Spinal cord (tissue), 10 donors: Measurements from ENCODE around the gene MRE11. TPM values are rescaled to one million over a fixed set of nuclear protein-coding genes. Genes with fewer than 3 reads are reported as not detected.

Source experiments
- DNase-seq, 6 donors: peaks; one replicate each; pipeline versions ENCODE4 v3.0.0 to v3.0.0-alpha.2; 2013 to 2015; ENCODE audit warnings: low spot score in 6 of 6, low read depth in 4 of 6
- H3K27ac ChIP-seq: one replicate; pipeline ENCODE4 v1.5.1; 2013; ENCODE audit warnings: low read depth, low read length, control low read depth
- H3K27me3 ChIP-seq: one replicate; pipeline ENCODE4 v1.6.1; 2013; ENCODE audit warnings: low read length; ENCODE audit not compliant: control insufficient read depth, insufficient read depth
- H3K36me3 ChIP-seq: one replicate; pipeline ENCODE4 v1.6.1; 2013; ENCODE audit warnings: low read length; ENCODE audit not compliant: control insufficient read depth, insufficient read depth
- H3K4me1 ChIP-seq: one replicate; pipeline ENCODE4 v1.6.1; 2013; ENCODE audit warnings: low read length; ENCODE audit not compliant: control insufficient read depth, insufficient read depth
- H3K4me3 ChIP-seq: one replicate; pipeline ENCODE4 v1.5.1; 2013; ENCODE audit warnings: low read depth, low read length, control low read depth
- H3K9me3 ChIP-seq: one replicate; pipeline ENCODE4 v1.6.1; 2013; ENCODE audit warnings: low read length; ENCODE audit not compliant: control insufficient read depth, insufficient read depth
- WGBS: methylation state at CpG from one replicate; pipeline ENCODE4 v1.1.5; 2013; ENCODE audit warnings: missing lambda C conversion rate; ENCODE audit not compliant: insufficient coverage; 5-methylcytosine and 5-hydroxymethylcytosine counted together
- polyA plus RNA-seq, 2 donors: library from polyadenylated mRNA; unstranded; fragments of 120-200 nt; gene quantifications; one replicate each; pipeline ENCODE4 v1.2.1, GENCODE V29; 2013; ENCODE audit not compliant: insufficient read length in 2 of 2
- total RNA-seq, 2 donors: library from RNA; depleted of rRNA in 1 of 2; stranded (reverse); fragments of 120-200 nt in 1 of 2; fragments of >200 nt in 1 of 2; gene quantifications; one replicate each; pipeline versions ENCODE4 v1.2.3 to v1.2.4, GENCODE V29; 2013 to 2014
- donor health status: healthy.

Gene MRE11
- total and polyA plus RNA-seq, 4 donors = 10.6 to 26.5 (median 19.3) TPM

- no peak overlapping the region for H3K27ac ChIP-seq
- H3K36me3 ChIP-seq = no peaks in the 10 kb centered on the region
- no peak overlapping the region for H3K4me3 ChIP-seq
- DNase-seq = no peak
- H3K9me3 ChIP-seq = no peaks in the 10 kb centered on the region
- no CpG with 5 or more reads among the region's 2 CpGs for WGBS
- no peaks in the 10 kb centered on the region for H3K27me3 ChIP-seq
- H3K4me1 ChIP-seq = no peaks in the 10 kb centered on the region
These were observed 44.2 kb downstream of the MRE11 start for GRCh38 chr11:94449437-94449836.

DNA sequence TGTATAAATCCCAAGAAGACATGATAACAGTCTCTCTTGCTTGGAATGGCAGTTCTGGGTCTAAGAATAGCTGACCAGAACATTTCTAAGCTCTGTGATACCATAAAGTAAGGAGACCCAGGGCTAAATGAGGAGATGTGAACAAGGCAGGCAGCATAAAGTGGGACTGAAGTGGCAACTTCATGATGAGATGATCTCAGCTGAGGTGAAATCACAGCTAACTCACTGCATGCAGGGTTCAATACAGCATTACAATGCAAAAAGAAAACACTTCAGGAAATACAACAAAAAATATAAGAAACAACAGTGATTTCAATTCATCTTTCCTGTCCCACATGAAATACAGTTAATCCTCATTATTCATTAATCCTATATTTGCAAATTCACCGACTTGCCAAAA is 44.6 kb downstream of the MRE11 start:
- Histone ChIP-seq H3K27ac (no peak overlapping the region), H3K9me3 (no peaks in the 10 kb centered on the region), H3K4me3 (no peak overlapping the region), H3K4me1 (no peaks in the 10 kb centered on the region), H3K36me3 (peaks cover under 1% of the 10 kb centered on the region), H3K27me3 (no peaks in the 10 kb centered on the region)
- no CpG with 5 or more reads among the region's 1 CpG for WGBS
- no peak for DNase-seq

GRCh38 chr11:94447149-94447548 is 46.5 kb downstream of the MRE11 start:
- no peak for DNase-seq
- no peaks in the 10 kb centered on the region for H3K27me3 ChIP-seq
- WGBS = 68% methylated on average over 3 of the region's 4 CpGs
- no peak overlapping the region for H3K4me3 ChIP-seq
- H3K4me1 ChIP-seq = no peaks in the 10 kb centered on the region
- H3K36me3 ChIP-seq = peaks cover 4% of the 10 kb centered on the region
- H3K9me3 ChIP-seq = no peaks in the 10 kb centered on the region
- no peak overlapping the region for H3K27ac ChIP-seq

DNA sequence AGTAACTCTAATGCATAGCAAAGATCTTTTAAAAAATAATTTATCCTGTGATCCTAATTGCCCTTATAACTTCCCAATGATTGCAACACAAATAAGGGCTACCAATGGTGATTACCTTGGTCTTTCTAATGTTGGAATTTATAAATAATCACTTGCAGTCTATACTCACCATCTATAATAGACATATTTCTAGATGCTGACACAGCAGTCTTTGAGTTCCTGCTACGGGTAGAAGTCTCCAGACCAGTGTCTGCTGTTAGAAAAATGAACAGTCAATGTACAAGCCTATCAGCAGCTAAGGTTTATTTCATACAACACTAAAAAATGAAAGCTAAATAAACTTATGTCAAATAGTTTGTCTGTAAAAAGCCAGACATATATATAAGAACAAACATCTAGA is 48.0 kb downstream of the MRE11 start:
- no peak for DNase-seq
- Histone ChIP-seq H3K36me3 (peaks cover 4% of the 10 kb centered on the region), H3K27me3 (no peaks in the 10 kb centered on the region), H3K4me3 (no peak overlapping the region), H3K27ac (no peak overlapping the region), H3K4me1 (no peaks in the 10 kb centered on the region), H3K9me3 (no peaks in the 10 kb centered on the region)
- WGBS = no CpG with 5 or more reads among the region's 1 CpG

DNA sequence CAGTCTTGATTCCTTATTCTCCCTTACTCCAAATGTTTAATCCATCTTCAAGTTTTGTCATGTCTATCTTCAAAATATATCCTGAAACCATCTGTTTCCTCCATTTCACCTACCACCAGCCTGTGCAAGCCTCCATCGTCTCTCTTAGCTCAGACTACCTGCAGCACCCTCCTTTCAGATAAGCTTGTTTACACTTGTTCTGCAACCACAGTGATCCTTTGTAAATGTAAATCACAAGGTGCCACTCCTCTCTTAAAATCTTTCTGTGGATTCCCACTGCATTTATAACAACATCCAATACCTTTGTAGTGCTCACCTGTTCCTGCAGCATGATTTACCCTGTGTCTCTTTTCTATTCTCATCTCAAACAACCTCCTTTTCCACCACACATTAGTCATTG is 60.6 kb downstream of the MRE11 start:
- Histone ChIP-seq H3K27me3 (no peaks in the 10 kb centered on the region), H3K4me3 (no peak overlapping the region), H3K27ac (no peak overlapping the region), H3K4me1 (no peaks in the 10 kb centered on the region), H3K36me3 (peaks cover 7% of the 10 kb centered on the region), H3K9me3 (peaks cover 1% of the 10 kb centered on the region)
- 42% methylated on average over 1 of the region's 1 CpG for WGBS
- no peak for DNase-seq

DNA sequence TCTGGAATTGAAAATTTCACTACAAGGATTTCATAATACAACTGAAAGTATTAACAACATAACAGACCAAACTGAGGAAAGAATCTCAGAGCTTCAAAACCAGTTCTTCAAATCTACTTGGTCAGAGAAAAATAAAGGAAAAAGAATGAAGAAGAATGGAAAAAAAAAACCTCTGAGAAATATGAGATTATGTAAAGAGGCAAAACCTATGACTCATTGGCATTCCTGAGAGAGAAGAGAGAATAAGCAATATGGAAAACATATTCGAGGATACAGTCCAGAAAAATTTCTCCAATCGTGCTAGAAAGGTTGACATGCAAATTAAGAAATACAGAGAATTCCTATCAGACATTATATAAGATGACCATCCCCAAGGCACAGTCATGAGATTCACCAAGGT is 69.0 kb downstream of the MRE11 start:
- no peak overlapping the region for H3K4me3 ChIP-seq
- peaks cover 12% of the 10 kb centered on the region for H3K36me3 ChIP-seq
- no peaks in the 10 kb centered on the region for H3K27me3 ChIP-seq
- WGBS = no CpG with 5 or more reads among the region's 2 CpGs
- H3K4me1 ChIP-seq = peaks cover 6% of the 10 kb centered on the region
- DNase-seq = no peak
- H3K27ac ChIP-seq = no peak overlapping the region
- peaks cover 2% of the 10 kb centered on the region for H3K9me3 ChIP-seq

DNA sequence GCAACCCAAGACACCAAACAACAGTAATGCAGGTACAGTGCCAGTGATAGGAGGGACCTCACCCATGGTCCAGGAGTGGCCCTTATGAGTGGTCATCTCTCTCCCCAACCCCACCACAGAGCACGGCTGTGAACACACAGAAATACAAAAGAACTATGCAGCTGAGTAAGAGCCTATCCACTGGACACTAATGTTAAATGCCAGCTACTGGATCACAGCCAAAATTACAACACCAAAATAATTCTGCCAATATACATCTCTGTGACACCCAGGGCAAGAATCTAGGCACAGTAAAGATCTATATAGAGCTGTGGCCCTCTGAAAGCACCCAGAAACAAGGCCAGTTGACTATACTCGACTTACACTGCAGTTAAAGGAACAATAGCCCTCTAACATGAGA is 69.6 kb downstream of the MRE11 start:
- Histone ChIP-seq H3K4me3 (no peak overlapping the region), H3K36me3 (peaks cover 15% of the 10 kb centered on the region), H3K9me3 (peaks cover 2% of the 10 kb centered on the region), H3K4me1 (peaks cover 6% of the 10 kb centered on the region), H3K27me3 (no peaks in the 10 kb centered on the region), H3K27ac (no peak overlapping the region)
- DNase-seq = no peak
- WGBS = 69% methylated on average over 2 of the region's 2 CpGs

GRCh38 chr11:94423507-94423906 is 70.1 kb downstream of the MRE11 start:
- Histone ChIP-seq H3K9me3 (peaks cover 2% of the 10 kb centered on the region), H3K4me1 (peaks cover 6% of the 10 kb centered on the region), H3K36me3 (peaks cover 13% of the 10 kb centered on the region), H3K27ac (no peak overlapping the region), H3K4me3 (no peak overlapping the region), H3K27me3 (no peaks in the 10 kb centered on the region)
- DNase-seq = no peak
- WGBS = 93% methylated on average over 3 of the region's 3 CpGs

- Histone ChIP-seq H3K9me3 (no peaks in the 10 kb centered on the region), H3K4me1 (no peaks in the 10 kb centered on the region), H3K27ac (no peak overlapping the region), H3K27me3 (no peaks in the 10 kb centered on the region), H3K4me3 (no peak overlapping the region), H3K36me3 (peaks cover 6% of the 10 kb centered on the region)
- no peak for DNase-seq
- no CpG with 5 or more reads among the region's 3 CpGs for WGBS
These were observed 75.4 kb downstream of the MRE11 start for GRCh38 chr11:94418123-94418765.

GRCh38 chr11:94417386-94417987 is 76.2 kb downstream of the MRE11 start:
- Histone ChIP-seq H3K27me3 (no peaks in the 10 kb centered on the region), H3K4me1 (no peaks in the 10 kb centered on the region), H3K4me3 (no peak overlapping the region), H3K36me3 (peaks cover 5% of the 10 kb centered on the region), H3K9me3 (no peaks in the 10 kb centered on the region), H3K27ac (no peak overlapping the region)
- peak in 2 of 6 donors; percentile 69 to 84 for DNase-seq
- no CpG with 5 or more reads among the region's 4 CpGs for WGBS
